A549 (cell line): ENCODE results near the gene BABAM1. TPM values are rescaled to one million over a fixed set of nuclear protein-coding genes. Genes with fewer than 3 reads are reported as not detected.

ENCODE experiments used
- ATAC-seq, 2 experiments: fragments of 200-7000 bp in 1 of 2; fragments of >200 bp in 1 of 2; cut with Nextera tagmentation in 1 of 2; cut with Tn5 transposase in 1 of 2; 3 replicates each; pipeline versions ENCODE4 v1.8.0 to v1.9.1; 2018 to 2020; ENCODE audit warnings: mild to moderate bottlenecking in 1 of 2, moderate library complexity in 1 of 2
- CTCF ChIA-PET: fragments of 300-600 bp; sonication (Branson Sonifier 250); formaldehyde crosslinking; extraction: SDS; loops from one replicate; lab custom pipeline; 2021; ENCODE audit warnings: antibody characterized with exemption, inconsistent platforms; lab: Yijun Ruan, JAX
- POLR2A ChIA-PET: fragments of 350-600 bp; formaldehyde crosslinking; extraction: SDS; loops from one replicate; lab custom pipeline; 2021; ENCODE audit warnings: antibody characterized with exemption, inconsistent platforms; lab: Yijun Ruan, JAX
- DNase-seq, 2 experiments: peaks; one replicate each; pipeline versions ENCODE4 v3.0.0 to v3.0.0-alpha.2; 2011 to 2016; ENCODE audit warnings: low read depth in 1 of 2, low spot score in 1 of 2
- FAIRE-seq: peaks from 2 replicates; lab custom pipeline; 2011; peaks lifted over from hg19 to GRCh38; lab: Jason Lieb, UNC
- H3K27ac ChIP-seq, 2 experiments: fragments of >200 bp; sonication (Bioruptor Twin); formaldehyde crosslinking; 3 replicates each; pipeline ENCODE4 v1.5.1; 2016 to 2017
- H3K4me1 ChIP-seq: fragments of >200 bp; sonication (Bioruptor Twin); formaldehyde crosslinking; 3 replicates; pipeline ENCODE4 v1.6.1; 2016
- H3K4me2 ChIP-seq: fragments of >200 bp; sonication (Bioruptor Twin); formaldehyde crosslinking; 3 replicates; pipeline ENCODE4 v1.6.1; 2016
- H3K4me3 ChIP-seq: fragments of >200 bp; sonication (Bioruptor Twin); formaldehyde crosslinking; 3 replicates; pipeline ENCODE4 v1.5.1; 2016
- H3K9me3 ChIP-seq: fragments of >200 bp; sonication (Bioruptor Twin); formaldehyde crosslinking; 3 replicates; pipeline ENCODE4 v1.6.1; 2016
- BHLHE40 ChIP-seq: IDR thresholded peaks from 2 replicates; pipeline ENCODE4 v1.6.1; 2012; ENCODE audit warnings: low read depth, low read length, inconsistent platforms
- CEBPB ChIP-seq, 2 experiments: fragments of >200 bp in 1 of 2; sonication (Bioruptor Twin) in 1 of 2; formaldehyde crosslinking in 1 of 2; IDR thresholded peaks; 2 replicates each; pipeline ENCODE4 v1.6.1; 2012 to 2016
- CHD2 ChIP-seq: fragments of 150-350 bp; IDR thresholded peaks from 2 replicates; pipeline ENCODE4 v1.6.1; 2014; ENCODE audit warnings: low read length; ENCODE audit not compliant: partially characterized antibody
- CHD4 ChIP-seq: fragments of 200-600 bp; sonication (generic); IDR thresholded peaks from 2 replicates; pipeline ENCODE4 v1.6.1; 2016; ENCODE audit warnings: antibody characterized with exemption, mild to moderate bottlenecking, borderline replicate concordance
- EHF ChIP-seq: fragments of 250-450 bp; sonication (Bioruptor Pico); IDR thresholded peaks from 2 replicates; pipeline ENCODE4 v1.5.0; 2020; ENCODE audit warnings: mild to moderate bottlenecking
- EHMT2 ChIP-seq: fragments of 200-600 bp; sonication (generic); IDR thresholded peaks from 2 replicates; pipeline ENCODE4 v1.6.1; 2016; ENCODE audit warnings: antibody characterized with exemption, low read depth, mild to moderate bottlenecking, moderate library complexity
- EP300 ChIP-seq, 2 experiments: fragments of >200 bp; sonication (Bioruptor Twin); formaldehyde crosslinking; IDR thresholded peaks; 2 replicates in 1 of 2; 3 replicates in 1 of 2; pipeline ENCODE4 v1.6.1; 2016 to 2017
- ESRRA ChIP-seq: fragments of 150-350 bp; IDR thresholded peaks from 2 replicates; pipeline ENCODE4 v1.6.1; 2014; ENCODE audit warnings: mild to moderate bottlenecking, low read length, borderline replicate concordance
- FOSL2 ChIP-seq, 2 experiments: fragments of 450-650 bp in 1 of 2; fragments of >200 bp in 1 of 2; sonication (Bioruptor Twin) in 1 of 2; formaldehyde crosslinking; IDR thresholded peaks; 2 replicates each; pipeline versions ENCODE4 v1.5.0 to v1.6.1; 2016 to 2020; ENCODE audit warnings: mild to moderate bottlenecking in 1 of 2, moderate library complexity in 1 of 2
- HDAC2 ChIP-seq: fragments of 200-600 bp; sonication (generic); IDR thresholded peaks from 2 replicates; pipeline ENCODE4 v1.6.1; 2016
- HOXA7 ChIP-seq: fragments of 250-450 bp; sonication (Bioruptor Pico); IDR thresholded peaks from 2 replicates; pipeline ENCODE4 v1.5.0; 2020; ENCODE audit warnings: mild to moderate bottlenecking, moderate library complexity
- HOXB13 ChIP-seq: fragments of 250-450 bp; sonication (Bioruptor Pico); IDR thresholded peaks from 2 replicates; pipeline ENCODE4 v1.5.0; 2020; ENCODE audit warnings: low read depth, mild to moderate bottlenecking, moderate library complexity
- HOXB5 ChIP-seq: fragments of 250-450 bp; sonication (Bioruptor Pico); IDR thresholded peaks from 2 replicates; pipeline ENCODE4 v1.5.0; 2020; ENCODE audit warnings: mild to moderate bottlenecking, moderate library complexity
- JUN ChIP-seq, 2 experiments: fragments of >200 bp; sonication (Bioruptor Twin); formaldehyde crosslinking; IDR thresholded peaks; 2 replicates in 1 of 2; 3 replicates in 1 of 2; pipeline ENCODE4 v1.6.1; 2016 to 2017
- KDM1A ChIP-seq: fragments of 200-600 bp; sonication (generic); IDR thresholded peaks from 2 replicates; pipeline ENCODE4 v1.6.1; 2016; ENCODE audit warnings: low read depth, mild to moderate bottlenecking
- MAFK ChIP-seq: fragments of 450-650 bp; IDR thresholded peaks from 2 replicates; pipeline ENCODE4 v1.6.1; 2014; ENCODE audit not compliant: partially characterized antibody
- MAZ ChIP-seq: fragments of 150-350 bp; IDR thresholded peaks from 2 replicates; pipeline ENCODE4 v1.6.1; 2014; ENCODE audit warnings: antibody characterized with exemption, low read depth, low read length, borderline replicate concordance
- NFE2L2 ChIP-seq: fragments of 150-350 bp; conservative IDR thresholded peaks from 2 replicates; pipeline ENCODE4 v1.6.1; 2014; ENCODE audit warnings: low read length
- RAD21 ChIP-seq, 2 experiments: fragments of >200 bp in 1 of 2; sonication (Bioruptor Twin) in 1 of 2; formaldehyde crosslinking in 1 of 2; IDR thresholded peaks in 1 of 2; conservative IDR thresholded peaks in 1 of 2; 2 replicates in 1 of 2; 3 replicates in 1 of 2; pipeline ENCODE4 v1.6.1; 2012 to 2018; ENCODE audit warnings: inconsistent platforms in 1 of 2
- RCOR1 ChIP-seq: fragments of 150-350 bp; IDR thresholded peaks from 2 replicates; pipeline ENCODE4 v1.6.1; 2014; ENCODE audit warnings: antibody characterized with exemption, low read length, low read depth
- WGBS: methylation state at CpG from one replicate; pipeline ENCODE4 v1.1.6; 2017; ENCODE audit errors: missing lambda C conversion rate; 5-methylcytosine and 5-hydroxymethylcytosine counted together
- polyA plus RNA-seq, 4 experiments: library from polyadenylated mRNA; depleted of rRNA in 3 of 4; stranded (reverse); fragments of >200 nt; fragmentation: RNase III in 1 of 4; extraction: RNeasy Plus Mini Kit Qiagen cat#74134 plus additional on column Dnase treatment in 1 of 4; gene quantifications; 2 replicates in 3 of 4; 3 replicates in 1 of 4; pipeline ENCODE4 v1.2.3, GENCODE V29; 2011 to 2017
- TF ChIP-seq, protein P1 (sequence below): fragments of >200 bp; sonication (Bioruptor Twin); formaldehyde crosslinking; IDR thresholded peaks from 3 replicates; pipeline ENCODE4 v1.5.1; 2016
- TF ChIP-seq, protein P2 (sequence below): IDR thresholded peaks from 2 replicates; pipeline ENCODE4 v1.6.1; 2012
- TF ChIP-seq, protein P3 (sequence below): fragments of 450-650 bp; IDR thresholded peaks from 2 replicates; pipeline ENCODE4 v1.6.1; 2014; ENCODE audit warnings: antibody characterized with exemption
- TF ChIP-seq, protein P4 (sequence below): IDR thresholded peaks from 2 replicates; pipeline ENCODE4 v1.6.1; 2012; ENCODE audit warnings: low read depth, borderline replicate concordance
- TF ChIP-seq, protein P5 (sequence below): fragments of >200 bp; sonication (Bioruptor Twin); formaldehyde crosslinking; IDR thresholded peaks from 3 replicates; pipeline ENCODE4 v1.6.1; 2016

Gene BABAM1
- polyA plus RNA-seq, 2 of the 4 experiments (the other 2 are of a cell fraction) = 56.0 to 67.6 TPM

DNA sequence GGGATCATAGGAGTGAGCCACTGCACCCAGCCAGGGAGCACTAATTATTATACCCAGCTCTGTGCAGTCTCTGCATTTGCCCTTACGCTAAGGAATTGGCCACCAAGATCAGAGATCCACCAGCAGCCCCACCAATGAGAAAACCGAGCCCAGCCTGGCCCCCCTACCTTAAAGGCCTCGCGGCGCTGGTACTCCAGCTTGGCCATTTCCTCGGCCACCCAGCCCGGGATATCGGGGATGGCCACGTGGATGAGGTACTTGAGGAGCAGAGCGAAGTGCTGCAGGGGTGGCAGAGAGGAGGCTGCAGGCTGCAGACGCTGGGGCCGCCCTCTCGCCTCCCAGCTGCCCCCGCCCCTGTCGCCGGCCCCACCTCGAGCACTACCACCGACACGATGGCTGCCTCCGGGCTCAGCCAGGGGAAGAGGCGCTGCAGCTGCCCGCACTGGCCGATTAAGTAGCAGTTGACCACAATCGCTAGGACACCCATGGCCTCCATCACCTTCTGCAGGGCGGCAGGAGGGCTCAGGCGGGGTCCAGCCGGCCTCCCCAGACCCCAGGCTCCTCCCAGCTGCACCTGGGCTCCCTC is 59.9 kb downstream of the BABAM1 start:
- ChIA-PET CTCF (interaction anchor here (1.0 to 1.1 kb wide), 3 partner anchors 9 to 16 kb away, joined by 3 to 6 read pairs (median 4); no protein-coding TSS in a partner anchor), POLR2A (no interaction called here)
- DNase-seq (no peak), ATAC-seq (no peak), FAIRE-seq (no peak)
- no peak for TF ChIP-seq MAZ
- TF ChIP-seq, protein P1, sequence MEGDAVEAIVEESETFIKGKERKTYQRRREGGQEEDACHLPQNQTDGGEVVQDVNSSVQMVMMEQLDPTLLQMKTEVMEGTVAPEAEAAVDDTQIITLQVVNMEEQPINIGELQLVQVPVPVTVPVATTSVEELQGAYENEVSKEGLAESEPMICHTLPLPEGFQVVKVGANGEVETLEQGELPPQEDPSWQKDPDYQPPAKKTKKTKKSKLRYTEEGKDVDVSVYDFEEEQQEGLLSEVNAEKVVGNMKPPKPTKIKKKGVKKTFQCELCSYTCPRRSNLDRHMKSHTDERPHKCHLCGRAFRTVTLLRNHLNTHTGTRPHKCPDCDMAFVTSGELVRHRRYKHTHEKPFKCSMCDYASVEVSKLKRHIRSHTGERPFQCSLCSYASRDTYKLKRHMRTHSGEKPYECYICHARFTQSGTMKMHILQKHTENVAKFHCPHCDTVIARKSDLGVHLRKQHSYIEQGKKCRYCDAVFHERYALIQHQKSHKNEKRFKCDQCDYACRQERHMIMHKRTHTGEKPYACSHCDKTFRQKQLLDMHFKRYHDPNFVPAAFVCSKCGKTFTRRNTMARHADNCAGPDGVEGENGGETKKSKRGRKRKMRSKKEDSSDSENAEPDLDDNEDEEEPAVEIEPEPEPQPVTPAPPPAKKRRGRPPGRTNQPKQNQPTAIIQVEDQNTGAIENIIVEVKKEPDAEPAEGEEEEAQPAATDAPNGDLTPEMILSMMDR = no peak
- no peak for TF ChIP-seq HDAC2
- TF ChIP-seq, protein P2, sequence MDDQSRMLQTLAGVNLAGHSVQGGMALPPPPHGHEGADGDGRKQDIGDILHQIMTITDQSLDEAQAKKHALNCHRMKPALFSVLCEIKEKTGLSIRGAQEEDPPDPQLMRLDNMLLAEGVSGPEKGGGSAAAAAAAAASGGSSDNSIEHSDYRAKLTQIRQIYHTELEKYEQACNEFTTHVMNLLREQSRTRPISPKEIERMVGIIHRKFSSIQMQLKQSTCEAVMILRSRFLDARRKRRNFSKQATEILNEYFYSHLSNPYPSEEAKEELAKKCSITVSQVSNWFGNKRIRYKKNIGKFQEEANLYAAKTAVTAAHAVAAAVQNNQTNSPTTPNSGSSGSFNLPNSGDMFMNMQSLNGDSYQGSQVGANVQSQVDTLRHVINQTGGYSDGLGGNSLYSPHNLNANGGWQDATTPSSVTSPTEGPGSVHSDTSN = no peak
- no peak for TF ChIP-seq HOXB13 (CRISPR knock-in tag)
- no peak for TF ChIP-seq NFE2L2
- TF ChIP-seq EHF (CRISPR knock-in tag) = no peak
- no peak for TF ChIP-seq FOSL2 (IDR thresholded peaks at IDR 0.05)
- no peak for TF ChIP-seq FOSL2 (CRISPR knock-in tag; IDR thresholded peaks at IDR 0.05)
- no peak for TF ChIP-seq RAD21 (conservative IDR thresholded peaks at IDR 0.05 in 1 of 2, IDR thresholded peaks at IDR 0.05 in 1 of 2)
- TF ChIP-seq, protein P3, sequence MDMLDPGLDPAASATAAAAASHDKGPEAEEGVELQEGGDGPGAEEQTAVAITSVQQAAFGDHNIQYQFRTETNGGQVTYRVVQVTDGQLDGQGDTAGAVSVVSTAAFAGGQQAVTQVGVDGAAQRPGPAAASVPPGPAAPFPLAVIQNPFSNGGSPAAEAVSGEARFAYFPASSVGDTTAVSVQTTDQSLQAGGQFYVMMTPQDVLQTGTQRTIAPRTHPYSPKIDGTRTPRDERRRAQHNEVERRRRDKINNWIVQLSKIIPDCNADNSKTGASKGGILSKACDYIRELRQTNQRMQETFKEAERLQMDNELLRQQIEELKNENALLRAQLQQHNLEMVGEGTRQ = no peak
- no peak for TF ChIP-seq EP300 (IDR thresholded peaks at IDR 0.05)
- TF ChIP-seq JUN (IDR thresholded peaks at IDR 0.05) = no peak
- TF ChIP-seq, protein P4, sequence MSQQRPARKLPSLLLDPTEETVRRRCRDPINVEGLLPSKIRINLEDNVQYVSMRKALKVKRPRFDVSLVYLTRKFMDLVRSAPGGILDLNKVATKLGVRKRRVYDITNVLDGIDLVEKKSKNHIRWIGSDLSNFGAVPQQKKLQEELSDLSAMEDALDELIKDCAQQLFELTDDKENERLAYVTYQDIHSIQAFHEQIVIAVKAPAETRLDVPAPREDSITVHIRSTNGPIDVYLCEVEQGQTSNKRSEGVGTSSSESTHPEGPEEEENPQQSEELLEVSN = no peak
- no peak for TF ChIP-seq HOXB5
- TF ChIP-seq CHD2 = no peak
- TF ChIP-seq KDM1A = no peak
- no peak for TF ChIP-seq HOXA7
- 98% methylated on average over 17 of the region's 27 CpGs for WGBS
- Histone ChIP-seq H3K4me1 (no peaks in the 10 kb centered on the region), H3K4me2 (no peak overlapping the region), H3K9me3 (no peaks in the 10 kb centered on the region), H3K4me3 (no peak overlapping the region), H3K27ac (no peak overlapping the region)

DNA sequence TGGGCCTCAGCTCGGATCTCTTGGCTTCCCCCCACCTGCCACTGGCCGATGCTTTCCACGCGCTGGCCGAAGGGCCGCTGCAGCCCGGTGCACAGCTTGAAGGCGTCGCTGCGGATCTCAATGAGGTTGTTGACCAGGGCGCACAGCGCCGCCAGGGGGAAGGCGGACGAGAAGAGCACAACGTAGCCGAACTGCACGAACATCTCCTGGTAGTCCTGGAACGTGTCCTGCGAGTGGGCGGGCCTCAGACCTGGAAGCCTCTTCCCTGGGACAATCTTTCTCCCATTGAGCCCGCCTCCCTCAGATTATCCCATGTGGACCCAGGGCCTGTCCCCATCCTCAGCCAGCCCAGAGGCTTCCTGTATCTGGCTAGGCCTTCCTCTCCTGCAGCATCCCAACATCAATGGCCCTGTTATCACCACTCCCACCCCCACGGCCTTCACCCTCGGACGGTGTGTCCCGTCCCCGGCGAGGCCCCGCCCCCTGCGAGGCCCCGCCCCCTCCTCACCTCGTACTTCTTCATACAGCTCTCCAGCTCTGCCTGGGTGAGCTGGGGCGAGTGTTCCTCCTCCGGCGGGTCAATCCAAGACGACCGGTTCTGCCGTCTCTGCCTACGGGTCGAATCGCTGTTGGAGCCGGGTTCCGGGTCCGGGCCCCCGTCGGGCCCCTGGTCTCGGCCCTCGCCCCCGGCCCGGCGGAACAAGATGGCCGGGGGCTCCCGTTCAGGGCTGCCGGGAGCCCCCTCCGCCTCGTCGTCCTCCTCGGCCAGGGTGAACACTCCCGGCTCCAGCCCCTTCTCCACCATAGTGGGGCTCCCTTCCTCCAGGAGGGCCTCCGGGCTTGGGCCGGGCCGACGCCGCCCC is 60.6 kb downstream of the BABAM1 start:
- WGBS = 93% methylated on average over 32 of the region's 64 CpGs
- FAIRE-seq (no peak), ATAC-seq (peak; percentile 27 to 47; a peak in 5 of 6 replicates), DNase-seq (no peak)
- ChIA-PET POLR2A (no interaction called here), CTCF (interaction anchor here (1.1 kb wide), 1 partner anchor 8 kb away, joined by 3 read pairs; no protein-coding TSS in a partner anchor)
- H3K4me2 ChIP-seq = no peak overlapping the region
- no peak overlapping the region for H3K27ac ChIP-seq
- H3K4me1 ChIP-seq = no peaks in the 10 kb centered on the region
- H3K4me3 ChIP-seq = no peak overlapping the region
- TF ChIP-seq ESRRA (no peak), BHLHE40 (no peak), EHMT2 (no peak), CEBPB (IDR thresholded peaks at IDR 0.05) (no peak), RCOR1 (no peak), CHD4 (no peak), MAFK (no peak)
- TF ChIP-seq, protein P5, sequence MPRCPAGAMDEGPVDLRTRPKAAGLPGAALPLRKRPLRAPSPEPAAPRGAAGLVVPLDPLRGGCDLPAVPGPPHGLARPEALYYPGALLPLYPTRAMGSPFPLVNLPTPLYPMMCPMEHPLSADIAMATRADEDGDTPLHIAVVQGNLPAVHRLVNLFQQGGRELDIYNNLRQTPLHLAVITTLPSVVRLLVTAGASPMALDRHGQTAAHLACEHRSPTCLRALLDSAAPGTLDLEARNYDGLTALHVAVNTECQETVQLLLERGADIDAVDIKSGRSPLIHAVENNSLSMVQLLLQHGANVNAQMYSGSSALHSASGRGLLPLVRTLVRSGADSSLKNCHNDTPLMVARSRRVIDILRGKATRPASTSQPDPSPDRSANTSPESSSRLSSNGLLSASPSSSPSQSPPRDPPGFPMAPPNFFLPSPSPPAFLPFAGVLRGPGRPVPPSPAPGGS = no peak
- no peaks in the 10 kb centered on the region for H3K9me3 ChIP-seq
